Ramos (cell line): ENCODE results near the gene PFKFB3.
"Not testable (repeated sequence)": the region's sequence is repeated elsewhere in the genome, so short reads cannot be mapped to it uniquely, and the experiment has no call there.

Source experiments
- in situ Hi-C: fragments of 300-500 bp; cut with MboI; formaldehyde crosslinking; loops from one replicate; pipeline ENCODE4 v1.14.3; 2022; ENCODE audit warnings: low sequenced_read_pairs; ENCODE audit not compliant: unreplicated experiment

PFKFB3 gene

DNA sequence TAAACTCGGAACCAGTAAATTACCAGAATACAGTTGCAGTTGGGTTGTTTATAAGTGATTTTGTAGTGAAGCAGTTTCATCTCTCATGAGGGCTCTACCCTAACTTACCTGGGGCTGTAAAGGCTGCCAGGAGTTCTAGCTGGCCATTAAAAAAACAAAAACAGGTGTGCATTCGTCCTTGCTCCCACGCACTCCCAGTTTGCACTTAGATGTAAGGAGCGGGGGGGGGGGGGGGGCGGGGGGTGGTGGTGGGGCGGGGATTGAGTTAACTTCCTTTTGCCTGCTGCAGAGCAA lies 2.3 kb upstream of the PFKFB3 start:
- in situ Hi-C loops, result loop anchor here (5.0 kb wide), 1 partner anchor 202 kb away; no protein-coding TSS in a partner anchor

DNA sequence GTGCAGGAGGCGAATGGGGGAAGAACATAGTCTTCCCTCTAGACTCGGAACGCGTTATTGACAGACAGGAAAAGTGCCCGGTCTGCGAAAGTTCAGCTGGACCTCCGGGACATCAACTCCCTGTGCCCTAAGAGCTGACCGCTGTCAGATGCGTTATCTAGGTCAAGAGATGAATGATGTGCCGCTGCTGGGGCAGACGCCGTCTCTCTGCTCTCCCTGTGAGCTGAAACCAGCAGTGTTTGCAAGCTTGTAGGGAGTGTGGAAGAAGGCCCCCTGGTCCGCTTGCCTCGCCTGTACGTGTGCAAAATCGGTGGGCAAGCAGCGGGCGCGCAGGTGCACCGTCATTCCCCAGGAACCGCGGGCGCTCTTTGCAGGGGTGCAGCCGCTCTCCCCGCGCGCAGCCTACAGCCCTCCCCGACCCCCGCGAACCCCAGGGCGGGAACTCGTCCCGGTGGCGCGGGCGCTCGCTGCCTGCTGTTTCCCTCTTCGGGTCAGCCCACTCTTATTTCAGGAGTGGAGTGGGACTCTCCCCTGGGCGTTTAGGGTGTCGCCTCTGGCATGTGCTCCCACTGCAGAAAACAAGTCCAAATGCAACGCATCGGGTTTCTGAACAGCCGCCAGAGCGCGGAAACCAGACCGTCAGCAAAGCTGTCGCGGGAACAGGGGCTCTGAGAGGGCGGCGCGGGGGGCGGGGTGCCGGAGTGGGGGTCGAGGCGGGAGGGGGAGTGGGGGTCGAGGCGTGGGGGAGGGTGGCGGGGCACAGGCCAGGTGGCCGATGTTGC lies 1.8 kb upstream of the PFKFB3 start:
- in situ Hi-C loops, result loop anchor here (5.0 kb wide), 1 partner anchor 201 kb away; no protein-coding TSS in a partner anchor

GRCh38 chr10:6201516-6201975 lies 1.2 kb upstream of the PFKFB3 start:
- in situ Hi-C loops, result loop anchor here (5.0 kb wide), 1 partner anchor 201 kb away; no protein-coding TSS in a partner anchor

GRCh38 chr10:6202098-6202683 lies 541 bp upstream of the PFKFB3 start:
- in situ Hi-C loops, result loop anchor here (5.0 kb wide), 1 partner anchor 200 kb away; no protein-coding TSS in a partner anchor

DNA sequence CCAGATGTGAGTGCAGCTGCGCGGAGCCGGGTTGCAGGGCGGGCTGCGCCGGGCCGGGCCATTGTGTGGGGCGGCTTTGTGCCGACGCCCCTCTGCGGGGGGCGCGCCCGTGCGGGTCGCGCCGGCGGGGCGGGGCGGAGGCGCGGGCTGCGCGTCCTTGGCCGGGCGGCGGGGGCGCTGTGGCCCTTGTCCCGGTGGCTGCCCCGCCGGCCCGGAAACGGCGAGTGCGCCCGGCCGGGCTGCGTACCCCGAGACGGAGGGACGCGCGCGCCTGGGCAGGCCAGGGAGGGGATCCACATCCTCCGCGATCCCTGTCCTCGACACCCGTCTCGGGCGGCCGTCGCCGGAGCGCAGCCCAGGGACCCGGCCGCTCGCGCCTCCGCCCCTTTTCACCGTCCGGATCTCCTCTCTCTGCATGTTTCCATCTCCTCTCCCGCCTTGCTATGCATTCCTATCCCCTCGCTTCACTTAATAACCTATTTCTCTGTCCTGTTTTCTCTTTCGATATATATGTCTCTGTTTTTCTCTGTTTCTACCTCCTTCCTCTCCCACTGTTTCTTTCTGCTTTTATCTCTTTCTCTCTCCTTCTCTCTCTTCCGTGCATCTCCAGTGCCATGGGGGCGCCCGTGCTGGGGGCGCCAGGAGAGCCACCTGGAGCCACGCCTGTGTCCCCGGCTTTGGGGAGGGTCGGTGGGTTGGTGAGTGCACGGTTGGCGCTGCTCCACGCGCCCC lies 765 bp downstream of the PFKFB3 start:
- in situ Hi-C loops, result loop anchor here (5.0 kb wide), 1 partner anchor 199 kb away; no protein-coding TSS in a partner anchor

DNA sequence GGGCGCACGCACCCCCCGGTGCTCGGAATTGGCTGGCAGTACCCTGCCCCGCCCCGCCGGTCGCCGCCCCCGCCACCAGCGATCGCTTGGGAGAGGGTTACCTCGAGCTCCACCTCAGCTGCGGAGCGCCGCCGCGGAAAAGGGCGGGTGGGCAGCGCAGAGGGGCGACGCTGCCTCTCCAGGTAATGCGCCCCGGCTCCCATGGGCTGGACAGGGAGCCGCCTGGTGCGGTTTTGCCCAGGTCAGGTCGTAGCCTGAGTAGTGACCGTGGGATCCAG lies 1.3 kb downstream of the PFKFB3 start:
- in situ Hi-C loops, result loop anchor here (5.0 kb wide), 1 partner anchor 198 kb away; no protein-coding TSS in a partner anchor

GRCh38 chr10:6204341-6205191 lies 1.8 kb downstream of the PFKFB3 start:
- in situ Hi-C loops, result loop anchor here (5.0 kb wide), 1 partner anchor 198 kb away; no protein-coding TSS in a partner anchor

DNA sequence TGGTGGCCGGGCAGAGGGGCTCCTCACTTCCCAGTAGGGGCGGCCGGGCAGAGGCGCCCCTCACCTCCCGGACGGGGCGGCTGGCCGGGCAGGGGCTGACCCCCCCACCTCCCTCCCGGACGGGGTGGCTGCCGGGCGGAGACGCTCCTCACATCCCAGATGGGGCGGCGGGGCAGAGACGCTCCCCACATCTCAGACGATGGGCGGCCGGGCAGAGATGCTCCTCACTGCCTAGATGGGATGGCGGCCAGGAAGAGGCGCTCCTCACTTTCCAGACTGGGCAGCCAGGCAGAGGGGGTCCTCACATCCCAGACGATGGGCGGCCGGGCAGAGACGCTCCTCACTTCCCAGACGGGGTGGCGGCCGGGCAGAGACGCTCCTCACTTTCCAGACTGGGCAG lies 3.8 kb downstream of the PFKFB3 start:
- in situ Hi-C loops, result not testable (repeated sequence)

DNA sequence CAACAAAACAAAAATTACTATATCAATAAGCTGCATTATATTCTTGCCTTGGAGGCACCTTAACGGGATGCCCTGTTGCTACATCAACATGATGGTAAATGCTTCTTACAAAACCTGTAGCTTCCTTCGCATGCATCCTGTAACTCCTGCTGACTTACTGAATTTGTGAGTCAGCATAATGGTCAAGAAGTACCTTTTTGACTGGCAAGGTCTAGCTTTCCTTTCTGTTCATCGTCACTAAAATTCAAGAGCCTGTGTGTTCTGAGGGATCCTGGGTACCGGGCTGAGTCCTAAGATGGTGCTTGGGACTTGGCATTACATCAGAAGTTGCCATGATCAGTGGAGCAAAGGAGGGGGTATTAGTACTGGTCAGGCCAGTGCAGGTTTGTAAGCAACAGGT lies 4.9 kb downstream of the PFKFB3 start:
- in situ Hi-C loops, result no loop called here

- in situ Hi-C loops, result no loop called here
These were observed 6.1 kb downstream of the PFKFB3 start for GRCh38 chr10:6208799-6209235.

DNA sequence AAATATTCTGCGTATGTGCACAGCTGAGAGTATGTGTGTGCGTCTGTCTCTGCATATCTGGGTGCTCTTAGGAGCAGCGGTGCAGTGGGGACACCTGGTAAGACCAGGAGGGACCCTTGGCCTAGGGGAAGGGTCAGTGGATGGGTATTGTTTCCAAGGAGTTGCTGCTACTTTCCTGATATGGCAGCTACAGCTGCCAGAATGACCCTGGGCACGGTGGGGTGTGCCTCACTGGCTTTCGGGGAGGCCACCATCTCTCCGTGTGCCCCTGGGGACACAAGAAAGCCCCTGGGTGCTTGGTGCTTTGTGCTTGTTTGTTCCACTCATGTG lies 8.6 kb downstream of the PFKFB3 start:
- in situ Hi-C loops, result no loop called here

DNA sequence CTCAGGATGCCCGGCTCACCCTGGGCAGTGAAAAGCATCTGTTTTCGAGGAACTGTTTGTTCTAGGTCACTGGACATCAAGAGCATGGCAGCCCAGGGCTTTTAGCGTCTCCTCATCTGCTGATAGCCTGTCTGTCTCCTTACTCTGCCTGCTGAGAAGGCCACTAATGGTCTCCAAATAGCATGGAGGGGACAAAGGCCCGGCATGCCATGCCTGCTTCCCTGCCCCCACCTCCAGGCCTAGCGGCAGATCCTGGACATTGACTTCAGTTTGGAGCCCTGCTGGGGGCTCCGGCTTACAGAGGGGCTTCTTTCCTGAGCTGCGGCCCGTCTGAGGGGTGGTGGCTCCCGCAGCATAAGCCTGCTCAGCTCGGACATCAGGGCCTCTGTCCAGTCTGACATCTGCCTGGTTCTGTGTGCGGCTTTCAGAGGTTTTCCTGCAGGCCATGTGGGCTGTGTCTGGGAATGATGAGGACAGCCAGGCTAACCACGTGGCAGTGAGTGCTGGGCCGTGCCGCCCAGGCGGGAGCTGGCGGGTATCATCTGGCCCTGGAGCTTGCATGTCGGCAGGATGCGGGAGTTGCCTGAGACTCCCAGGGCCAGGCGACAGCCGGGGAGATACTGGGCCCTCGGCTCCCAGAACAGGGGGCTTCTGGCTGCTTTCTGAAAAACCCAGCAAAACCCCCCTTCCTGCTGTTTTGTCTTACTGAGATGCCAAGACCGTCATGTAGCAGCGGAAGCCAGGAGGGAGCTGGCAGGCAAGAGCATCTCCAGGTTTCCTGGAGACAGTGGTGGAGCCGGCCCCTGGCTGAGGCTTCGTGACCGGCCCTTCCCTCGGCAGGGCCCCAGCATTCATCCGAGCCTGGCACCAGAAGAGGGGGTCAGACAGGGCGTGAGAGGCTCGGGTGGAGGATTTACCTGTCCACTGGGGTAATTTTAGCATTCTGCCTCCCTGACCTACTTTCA lies 9.2 kb downstream of the PFKFB3 start:
- in situ Hi-C loops, result no loop called here

DNA sequence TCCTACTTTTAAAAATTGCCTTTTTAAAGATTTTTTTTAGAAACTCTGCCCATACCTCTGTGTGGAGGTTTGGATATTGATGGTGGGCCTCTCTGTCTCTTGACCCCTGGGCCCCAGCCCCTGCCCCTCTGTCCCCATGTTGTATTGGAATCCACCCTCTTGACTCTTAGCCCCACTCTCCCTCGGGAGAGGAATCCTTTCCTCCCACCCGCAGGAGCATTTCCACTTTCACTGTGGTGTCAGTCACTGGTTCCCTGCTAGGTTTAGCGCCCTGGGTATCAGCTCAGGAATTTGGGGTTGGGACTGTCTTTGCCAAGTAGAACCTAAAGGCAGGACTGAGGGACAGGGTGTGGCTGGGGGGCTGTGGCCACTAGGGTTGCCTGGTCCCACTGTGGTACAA lies 10.1 kb downstream of the PFKFB3 start:
- in situ Hi-C loops, result no loop called here

DNA sequence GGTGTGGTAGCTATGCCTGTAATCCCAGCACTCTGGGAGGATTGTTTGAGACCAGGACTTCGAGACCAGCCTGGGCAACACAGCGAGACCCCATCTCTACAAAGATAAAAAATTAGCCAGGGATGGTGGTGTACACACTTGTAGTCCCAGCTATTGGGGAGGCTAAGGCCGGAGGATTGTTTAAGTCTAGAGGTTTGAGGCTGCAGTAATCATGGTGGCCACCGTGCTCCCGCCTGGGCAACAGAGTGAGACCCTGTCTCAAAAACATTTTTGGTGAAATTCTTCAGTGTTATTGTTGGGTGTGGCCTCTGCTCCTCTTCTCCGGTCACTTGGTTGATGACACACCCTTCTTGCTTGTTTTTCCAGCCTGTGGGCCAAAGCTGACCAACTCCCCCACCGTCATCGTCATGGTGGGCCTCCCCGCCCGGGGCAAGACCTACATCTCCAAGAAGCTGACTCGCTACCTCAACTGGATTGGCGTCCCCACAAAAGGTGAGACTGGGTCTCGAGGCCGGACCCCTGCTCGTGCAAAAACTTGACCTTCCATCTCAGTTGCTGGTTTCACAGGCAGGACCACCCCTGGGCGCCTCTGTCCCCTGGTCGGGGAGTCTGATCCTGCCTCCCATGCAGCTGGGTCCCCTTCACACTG lies 10.6 kb downstream of the PFKFB3 start:
- in situ Hi-C loops, result no loop called here

DNA sequence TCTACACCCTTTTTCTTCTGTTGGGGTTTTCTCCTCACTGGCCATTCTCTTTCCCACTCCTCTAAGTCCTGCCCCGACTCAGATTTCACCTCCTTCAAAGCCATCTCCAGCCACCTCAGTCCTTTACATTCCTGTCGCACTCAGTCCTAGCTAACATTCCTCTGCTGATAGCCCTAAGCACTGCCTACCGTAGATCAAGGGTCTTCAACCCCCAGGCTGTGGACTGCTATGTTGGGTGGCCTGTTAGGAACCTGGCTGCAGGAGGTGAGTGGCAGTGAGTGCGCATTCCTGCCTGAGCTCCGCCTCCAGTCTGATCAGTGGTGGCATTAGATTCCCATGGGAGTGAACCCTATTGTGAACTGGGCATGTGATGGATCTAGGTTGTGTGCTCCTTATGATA lies 11.2 kb downstream of the PFKFB3 start:
- in situ Hi-C loops, result no loop called here

GRCh38 chr10:6214612-6215011 lies 11.9 kb downstream of the PFKFB3 start:
- in situ Hi-C loops, result no loop called here

DNA sequence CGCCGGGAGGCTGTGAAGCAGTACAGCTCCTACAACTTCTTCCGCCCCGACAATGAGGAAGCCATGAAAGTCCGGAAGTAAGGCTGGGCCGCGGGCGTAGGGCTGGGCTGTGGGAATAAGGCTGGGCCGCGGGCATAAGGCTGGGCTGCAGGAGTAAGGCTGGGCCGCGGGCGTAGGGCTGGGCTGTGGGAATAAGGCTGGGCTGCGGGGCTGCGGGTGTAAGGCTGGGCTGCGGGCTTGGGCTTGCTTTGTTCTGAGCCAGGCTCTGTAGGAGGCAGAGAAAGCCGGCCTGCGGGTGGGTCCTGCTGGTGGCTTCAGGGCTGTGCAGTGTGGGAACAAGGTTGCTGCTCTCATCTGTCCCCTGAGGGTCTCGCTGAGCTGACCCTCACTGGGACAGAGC lies 12.5 kb downstream of the PFKFB3 start:
- in situ Hi-C loops, result no loop called here

DNA sequence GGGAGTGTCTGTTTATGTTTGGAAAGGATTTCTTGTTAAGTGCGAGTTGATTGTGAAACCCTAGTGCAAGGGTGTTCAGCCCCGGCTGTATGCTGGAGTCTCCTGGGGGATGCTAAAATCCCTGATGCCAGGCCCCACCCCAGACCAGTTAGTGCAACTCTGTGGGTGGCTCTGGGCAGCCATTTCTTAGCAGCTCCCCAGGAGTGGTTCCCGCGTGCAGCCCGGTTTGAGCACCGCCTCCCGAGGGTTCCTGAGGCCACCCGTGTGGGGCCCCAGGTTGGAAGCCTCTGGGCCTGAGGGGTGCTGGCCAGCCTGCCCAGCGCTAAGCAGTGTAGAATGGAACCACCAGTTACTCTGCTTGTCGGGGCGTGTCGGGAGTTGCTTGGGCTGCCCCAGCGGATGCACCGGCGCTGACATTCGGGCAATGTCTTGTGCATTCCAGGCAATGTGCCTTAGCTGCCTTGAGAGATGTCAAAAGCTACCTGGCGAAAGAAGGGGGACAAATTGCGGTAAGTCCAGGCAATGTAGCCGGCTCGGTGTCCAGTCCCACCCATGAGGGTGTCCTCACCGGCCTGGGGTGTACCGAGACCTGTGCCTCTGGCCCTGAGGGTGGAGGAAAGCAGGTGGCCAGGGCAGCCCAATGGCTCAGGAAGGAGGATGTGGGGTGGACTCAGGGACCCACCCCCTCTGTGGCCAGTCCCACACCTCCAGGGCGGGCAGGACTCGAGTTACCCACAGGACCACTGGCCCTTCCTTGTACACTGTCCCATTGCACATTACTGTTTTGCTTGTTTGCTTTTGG lies 13.2 kb downstream of the PFKFB3 start:
- in situ Hi-C loops, result no loop called here
